Measurements from ENCODE around the gene COL7A1. TPM values are rescaled to one million over a fixed set of nuclear protein-coding genes. Genes with fewer than 3 reads are reported as not detected.
A peak's percentile ranks its signal among the peaks of the same experiment; 100 is the strongest.

COL7A1 gene
- polyA plus RNA-seq, 1 donor, result 121 TPM

DNA sequence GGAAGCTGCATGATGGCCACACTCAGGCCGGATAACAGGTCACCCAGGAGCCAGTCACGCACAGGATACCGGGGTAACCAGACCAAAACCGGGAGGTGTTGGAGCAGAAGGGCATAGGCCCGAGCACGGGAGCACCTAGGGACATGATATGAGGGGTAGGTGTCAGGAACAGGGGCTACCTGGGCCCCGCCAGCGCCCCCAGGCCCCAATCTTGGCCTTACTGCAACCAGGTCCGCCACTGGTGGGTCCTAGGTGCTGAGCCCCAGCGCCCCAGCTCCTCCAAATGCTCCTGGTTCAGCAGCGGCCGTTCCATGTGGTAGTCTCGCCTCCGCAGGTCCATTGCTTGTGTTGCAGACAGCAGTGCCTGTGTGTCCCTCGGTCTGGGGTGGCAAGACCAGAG, 38.1 kb upstream of the COL7A1 start:
- H3K4me1 ChIP-seq (ENCODE audit: control insufficient read depth, insufficient read depth, low read length), result peaks cover 17% of the 10 kb centered on the region
- WGBS (ENCODE audit: insufficient coverage, low lambda C conversion rate), result no CpG with 5 or more reads among the region's 15 CpGs

GRCh38 chr3:48631516-48632448, 36.7 kb upstream of the COL7A1 start:
- Histone ChIP-seq H3K27ac (ENCODE audit: low read length) (no peak overlapping the region), H3K9me3 (ENCODE audit: control insufficient read depth, low read depth, low read length) (no peaks in the 10 kb centered on the region), H3K27me3 (ENCODE audit: control insufficient read depth, insufficient read depth, low read length) (no peaks in the 10 kb centered on the region), H3K4me3 (ENCODE audit: low read length) (no peak overlapping the region), H3K36me3 (ENCODE audit: control insufficient read depth, insufficient read depth, low read length) (peaks cover 62% of the 10 kb centered on the region), H3K4me1 (ENCODE audit: control insufficient read depth, insufficient read depth, low read length) (peaks cover 17% of the 10 kb centered on the region)
- WGBS (ENCODE audit: insufficient coverage, low lambda C conversion rate), result no CpG with 5 or more reads among the region's 22 CpGs
- DNase-seq, result no peak

More for the DNA sequence above, 38.1 kb upstream of the COL7A1 start:
- Histone ChIP-seq H3K4me3 (ENCODE audit: low read length) (no peak overlapping the region), H3K36me3 (ENCODE audit: control insufficient read depth, insufficient read depth, low read length) (peaks cover 48% of the 10 kb centered on the region), H3K27ac (ENCODE audit: low read length) (no peak overlapping the region), H3K27me3 (ENCODE audit: control insufficient read depth, insufficient read depth, low read length) (no peaks in the 10 kb centered on the region), H3K9me3 (ENCODE audit: control insufficient read depth, low read depth, low read length) (no peaks in the 10 kb centered on the region)
- DNase-seq, result no peak

DNA sequence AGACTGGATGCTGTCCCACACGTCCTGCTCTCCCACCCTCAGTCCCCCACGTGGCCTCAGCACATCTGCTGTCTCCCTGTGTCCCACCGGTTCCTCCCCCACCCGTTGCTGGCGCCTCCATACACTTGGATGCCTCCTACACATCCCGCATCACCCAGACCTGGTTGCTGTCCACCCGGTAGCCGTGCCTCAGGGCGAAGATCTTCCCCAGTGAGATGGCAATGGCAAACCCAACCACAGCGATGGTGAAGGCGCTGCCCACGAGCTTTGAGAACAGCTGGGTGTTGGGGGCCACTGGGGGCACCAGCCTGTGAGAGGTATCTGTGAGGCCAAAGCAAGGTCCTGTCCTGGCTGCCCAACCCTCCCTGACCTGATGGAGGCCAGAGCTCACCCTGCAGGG, 35.7 kb upstream of the COL7A1 start:
- no peaks in the 10 kb centered on the region for H3K27me3 ChIP-seq (ENCODE audit: control insufficient read depth, insufficient read depth, low read length)
- no peak overlapping the region for H3K4me3 ChIP-seq (ENCODE audit: low read length)
- H3K27ac ChIP-seq (ENCODE audit: low read length), result no peak overlapping the region
- DNase-seq, result no peak
- no CpG with 5 or more reads among the region's 12 CpGs for WGBS (ENCODE audit: insufficient coverage, low lambda C conversion rate)
- peaks cover 71% of the 10 kb centered on the region for H3K36me3 ChIP-seq (ENCODE audit: control insufficient read depth, insufficient read depth, low read length)
- H3K9me3 ChIP-seq (ENCODE audit: control insufficient read depth, low read depth, low read length), result no peaks in the 10 kb centered on the region
- peaks cover 9% of the 10 kb centered on the region for H3K4me1 ChIP-seq (ENCODE audit: control insufficient read depth, insufficient read depth, low read length)

- H3K36me3 ChIP-seq (ENCODE audit: control insufficient read depth, insufficient read depth, low read length), result peaks cover 76% of the 10 kb centered on the region
- no CpG with 5 or more reads among the region's 8 CpGs for WGBS (ENCODE audit: insufficient coverage, low lambda C conversion rate)
These were observed 35.3 kb upstream of the COL7A1 start for GRCh38 chr3:48630407-48630806.

DNA sequence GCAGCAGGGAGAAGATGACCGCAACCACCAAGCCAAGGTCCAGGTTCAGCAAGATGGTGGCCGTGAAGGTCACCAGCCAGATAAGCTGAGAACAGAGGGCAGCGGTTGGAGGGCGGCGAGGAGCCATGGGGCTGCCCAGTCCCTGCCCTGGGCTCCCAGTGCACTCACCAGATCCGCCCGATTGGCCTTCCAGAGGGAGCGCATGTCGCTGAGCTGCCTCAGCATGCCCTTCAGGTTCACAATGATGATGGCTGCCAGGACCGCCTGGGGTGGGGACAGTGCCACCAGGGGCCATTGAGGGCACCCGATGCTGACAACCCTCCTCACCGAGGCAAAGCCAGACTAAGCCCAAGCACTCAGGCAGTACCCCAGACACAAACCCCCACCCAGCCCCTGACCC, 34.8 kb upstream of the COL7A1 start:
- Histone ChIP-seq H3K27ac (ENCODE audit: low read length) (no peak overlapping the region), H3K4me3 (ENCODE audit: low read length) (no peak overlapping the region), H3K9me3 (ENCODE audit: control insufficient read depth, low read depth, low read length) (no peaks in the 10 kb centered on the region), H3K4me1 (ENCODE audit: control insufficient read depth, insufficient read depth, low read length) (peaks cover 6% of the 10 kb centered on the region), H3K27me3 (ENCODE audit: control insufficient read depth, insufficient read depth, low read length) (no peaks in the 10 kb centered on the region), H3K36me3 (ENCODE audit: control insufficient read depth, insufficient read depth, low read length) (peaks cover 81% of the 10 kb centered on the region)
- no CpG with 5 or more reads among the region's 12 CpGs for WGBS (ENCODE audit: insufficient coverage, low lambda C conversion rate)
- no peak for DNase-seq

More at GRCh38 chr3:48630407-48630806, 35.3 kb upstream of the COL7A1 start:
- Histone ChIP-seq H3K27me3 (ENCODE audit: control insufficient read depth, insufficient read depth, low read length) (no peaks in the 10 kb centered on the region), H3K4me3 (ENCODE audit: low read length) (no peak overlapping the region), H3K4me1 (ENCODE audit: control insufficient read depth, insufficient read depth, low read length) (peaks cover 6% of the 10 kb centered on the region), H3K9me3 (ENCODE audit: control insufficient read depth, low read depth, low read length) (no peaks in the 10 kb centered on the region), H3K27ac (ENCODE audit: low read length) (no peak overlapping the region)
- DNase-seq, result no peak

DNA sequence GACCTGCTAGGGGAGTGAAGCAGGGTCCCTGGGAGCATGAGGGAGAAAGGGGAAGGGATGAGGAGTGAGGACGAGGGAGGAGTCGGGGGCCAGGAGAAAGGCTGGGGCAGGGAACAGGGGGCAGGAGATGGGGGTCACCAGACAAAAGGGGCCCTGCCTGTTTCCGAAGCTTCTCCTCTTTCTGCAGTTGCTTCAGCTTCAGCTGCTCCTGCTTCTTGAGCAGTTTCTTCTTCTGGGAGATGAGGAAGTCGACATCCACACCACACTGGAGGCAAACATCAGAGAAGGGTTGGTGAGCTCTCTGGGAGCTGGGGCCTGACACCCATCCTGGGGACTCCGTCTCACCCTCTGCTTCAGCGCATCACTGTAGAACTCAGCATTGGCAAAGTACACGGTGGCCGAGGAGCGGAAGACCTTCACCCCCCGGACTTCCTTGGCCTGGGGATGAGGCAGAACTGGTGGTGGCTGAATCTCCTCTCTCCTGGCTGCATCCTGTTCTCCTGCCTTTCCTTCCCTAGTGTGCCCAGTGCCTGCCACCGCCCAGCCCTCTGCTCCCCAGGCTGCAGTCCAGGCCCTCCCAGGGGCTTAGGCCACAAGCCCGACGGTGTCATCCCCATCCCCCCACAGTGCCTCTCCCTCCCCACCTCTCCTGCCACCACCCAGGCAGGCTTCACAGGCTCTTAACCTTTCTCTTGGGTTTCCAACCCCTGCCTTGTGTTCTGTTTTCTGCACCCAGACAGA, 33.3 kb upstream of the COL7A1 start:
- H3K36me3 ChIP-seq (ENCODE audit: control insufficient read depth, insufficient read depth, low read length), result peaks cover 80% of the 10 kb centered on the region
- H3K27ac ChIP-seq (ENCODE audit: low read length), result no peak overlapping the region
- whole genome bisulfite sequencing (ENCODE audit: insufficient coverage, low lambda C conversion rate), result 83% methylated on average over 2 of the region's 13 CpGs

DNA sequence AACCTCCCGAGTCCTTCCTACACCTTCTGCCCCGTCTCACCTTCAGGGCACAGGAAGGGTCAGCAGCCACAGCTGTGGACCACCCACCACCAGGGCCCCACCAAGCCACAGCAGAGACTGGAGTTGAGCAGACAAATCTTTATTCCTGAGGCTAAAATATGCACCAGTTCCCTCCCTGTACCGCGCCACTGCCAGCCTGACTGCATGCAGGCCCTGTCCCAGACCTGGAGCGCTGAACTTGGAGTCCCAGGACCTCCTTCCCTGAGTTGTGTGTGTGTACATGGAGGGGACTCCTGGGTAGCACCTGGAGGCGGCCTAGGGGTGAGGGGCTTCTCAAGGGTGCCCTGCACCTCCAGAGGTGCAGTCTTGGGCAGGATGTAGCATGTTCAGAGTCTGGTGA, 30.5 kb upstream of the COL7A1 start:
- peaks cover 5% of the 10 kb centered on the region for H3K4me1 ChIP-seq (ENCODE audit: control insufficient read depth, insufficient read depth, low read length)
- H3K27me3 ChIP-seq (ENCODE audit: control insufficient read depth, insufficient read depth, low read length), result no peaks in the 10 kb centered on the region
- DNase-seq, result no peak
- peaks cover 52% of the 10 kb centered on the region for H3K36me3 ChIP-seq (ENCODE audit: control insufficient read depth, insufficient read depth, low read length)
- H3K27ac ChIP-seq (ENCODE audit: low read length), result no peak overlapping the region
- WGBS (ENCODE audit: insufficient coverage, low lambda C conversion rate), result no CpG with 5 or more reads among the region's 6 CpGs
- no peak overlapping the region for H3K4me3 ChIP-seq (ENCODE audit: low read length)
- no peaks in the 10 kb centered on the region for H3K9me3 ChIP-seq (ENCODE audit: control insufficient read depth, low read depth, low read length)

More for the DNA sequence above, 33.3 kb upstream of the COL7A1 start:
- Histone ChIP-seq H3K4me3 (ENCODE audit: low read length) (no peak overlapping the region), H3K9me3 (ENCODE audit: control insufficient read depth, low read depth, low read length) (no peaks in the 10 kb centered on the region), H3K27me3 (ENCODE audit: control insufficient read depth, insufficient read depth, low read length) (no peaks in the 10 kb centered on the region), H3K4me1 (ENCODE audit: control insufficient read depth, insufficient read depth, low read length) (peaks cover 5% of the 10 kb centered on the region)
- no peak for DNase-seq

DNA sequence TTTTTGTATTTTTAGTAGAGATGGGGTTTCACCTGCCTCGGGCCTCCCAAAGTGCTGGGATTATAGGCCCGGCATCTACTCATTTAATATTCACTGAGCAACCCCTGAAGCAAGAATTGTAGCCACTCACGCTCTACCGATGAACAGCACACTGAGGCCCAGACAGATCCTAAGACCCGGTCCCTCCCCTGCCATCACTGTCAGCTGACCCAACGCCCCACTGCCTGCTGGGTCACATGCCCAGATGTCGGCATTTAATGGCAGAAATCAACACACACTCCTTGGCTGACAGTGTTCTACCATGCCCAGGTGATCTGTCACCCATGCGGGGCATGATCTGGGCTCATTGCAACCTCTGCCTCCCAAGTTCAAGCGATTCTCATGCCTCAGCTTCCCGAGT, 29.6 kb upstream of the COL7A1 start:
- Histone ChIP-seq H3K36me3 (ENCODE audit: control insufficient read depth, insufficient read depth, low read length) (peaks cover 44% of the 10 kb centered on the region), H3K9me3 (ENCODE audit: control insufficient read depth, low read depth, low read length) (no peaks in the 10 kb centered on the region), H3K27ac (ENCODE audit: low read length) (no peak overlapping the region), H3K4me3 (ENCODE audit: low read length) (no peak overlapping the region), H3K4me1 (ENCODE audit: control insufficient read depth, insufficient read depth, low read length) (peaks cover 11% of the 10 kb centered on the region), H3K27me3 (ENCODE audit: control insufficient read depth, insufficient read depth, low read length) (no peaks in the 10 kb centered on the region)
- no peak for DNase-seq
- no CpG with 5 or more reads among the region's 10 CpGs for WGBS (ENCODE audit: insufficient coverage, low lambda C conversion rate)

GRCh38 chr3:48623851-48624547, 28.9 kb upstream of the COL7A1 start:
- peak; percentile 24 to 64 for DNase-seq
- Histone ChIP-seq H3K36me3 (ENCODE audit: control insufficient read depth, insufficient read depth, low read length) (peaks cover 36% of the 10 kb centered on the region), H3K4me3 (ENCODE audit: low read length) (no peak overlapping the region), H3K27ac (ENCODE audit: low read length) (peak overlapping the region; percentile 47), H3K9me3 (ENCODE audit: control insufficient read depth, low read depth, low read length) (no peaks in the 10 kb centered on the region), H3K4me1 (ENCODE audit: control insufficient read depth, insufficient read depth, low read length) (peaks cover 18% of the 10 kb centered on the region), H3K27me3 (ENCODE audit: control insufficient read depth, insufficient read depth, low read length) (no peaks in the 10 kb centered on the region)
- WGBS (ENCODE audit: insufficient coverage, low lambda C conversion rate), result 20% methylated on average over 1 of the region's 6 CpGs

GRCh38 chr3:48621461-48621869, 26.3 kb upstream of the COL7A1 start, which contains the start of gene TMEM89:
Gene TMEM89 (minus strand): TSS chr3:48621769. CDS start chr3:48621756, 13 bp downstream.
- Histone ChIP-seq H3K4me3 (ENCODE audit: low read length) (no peak within 1 kb of the TSS), H3K4me1 (ENCODE audit: control insufficient read depth, insufficient read depth, low read length) (peaks cover 24% of the 10 kb centered on the region), H3K27ac (ENCODE audit: low read length) (no peak within 1 kb of the TSS), H3K9me3 (ENCODE audit: control insufficient read depth, low read depth, low read length) (peaks cover 17% of the 10 kb centered on the region), H3K36me3 (ENCODE audit: control insufficient read depth, insufficient read depth, low read length) (peaks cover 17% of the 10 kb centered on the region), H3K27me3 (ENCODE audit: control insufficient read depth, insufficient read depth, low read length) (no peaks in the 10 kb centered on the region)
- no CpG with 5 or more reads among the region's 19 CpGs for WGBS (ENCODE audit: insufficient coverage, low lambda C conversion rate)
- DNase-seq, result no peak

Measured in large intestine (tissue), 3 donors.